GM21360 (cell line): ENCODE results near the gene CADM2.

Source experiments
- ATAC-seq: cut with Tn5 transposase; IDR thresholded peaks from one replicate; pipeline ENCODE4 v1.9.1; 2021; ENCODE audit warnings: mild to moderate bottlenecking, moderate library complexity; ENCODE audit not compliant: unreplicated experiment

CADM2 gene

DNA sequence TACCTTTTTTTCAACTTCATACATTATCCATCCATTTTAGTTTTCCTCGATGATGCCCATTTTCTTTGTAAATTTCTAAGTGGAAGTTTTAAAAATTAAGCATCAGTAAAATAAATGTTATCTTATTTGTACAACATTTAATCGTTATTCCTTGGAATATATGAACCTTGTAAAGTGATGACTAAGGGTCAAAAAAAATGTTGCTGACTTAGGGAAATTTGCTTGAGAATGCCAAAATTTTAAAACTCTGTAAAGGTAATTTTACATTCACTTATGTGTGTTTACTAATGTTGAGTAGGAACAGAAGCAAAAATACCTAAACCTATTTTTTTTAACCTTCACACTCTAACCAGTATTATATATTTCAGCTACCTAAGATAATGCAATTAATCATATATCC, 1115.0 kb downstream of the CADM2 start:
- no peak for ATAC-seq

- no peak for ATAC-seq
Measured at GRCh38 chr3:86087160-86087871, 1128.5 kb downstream of the CADM2 start.

- ATAC-seq, result no peak
Measured at GRCh38 chr3:86104154-86104553, 1145.4 kb downstream of the CADM2 start.

DNA sequence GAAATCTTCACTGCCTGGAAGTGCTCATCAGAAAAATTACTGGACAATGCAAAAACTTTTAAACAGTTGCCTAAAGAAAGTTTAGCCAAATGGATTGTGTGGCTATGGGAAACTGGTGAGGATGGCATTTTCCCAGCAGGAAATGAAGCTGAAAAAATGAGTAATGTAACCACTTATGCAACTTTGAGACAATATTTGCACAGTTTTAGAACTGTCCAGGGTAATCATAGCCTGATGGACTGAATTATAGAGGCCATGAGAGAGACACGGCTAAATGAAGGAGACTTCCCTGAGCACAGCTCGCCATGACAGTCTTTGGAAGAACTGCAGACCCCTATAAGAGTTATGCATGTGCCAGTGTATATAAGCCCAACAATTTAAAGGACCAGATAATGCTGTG, 1150.6 kb downstream of the CADM2 start:
- no peak for ATAC-seq
